Retina (tissue), 1 donor: Measurements from ENCODE around the gene SRSF11.

Experiments
- DNase-seq: peaks from one replicate; pipeline ENCODE4 v3.0.0-alpha.2; 2016

SRSF11 gene

DNA sequence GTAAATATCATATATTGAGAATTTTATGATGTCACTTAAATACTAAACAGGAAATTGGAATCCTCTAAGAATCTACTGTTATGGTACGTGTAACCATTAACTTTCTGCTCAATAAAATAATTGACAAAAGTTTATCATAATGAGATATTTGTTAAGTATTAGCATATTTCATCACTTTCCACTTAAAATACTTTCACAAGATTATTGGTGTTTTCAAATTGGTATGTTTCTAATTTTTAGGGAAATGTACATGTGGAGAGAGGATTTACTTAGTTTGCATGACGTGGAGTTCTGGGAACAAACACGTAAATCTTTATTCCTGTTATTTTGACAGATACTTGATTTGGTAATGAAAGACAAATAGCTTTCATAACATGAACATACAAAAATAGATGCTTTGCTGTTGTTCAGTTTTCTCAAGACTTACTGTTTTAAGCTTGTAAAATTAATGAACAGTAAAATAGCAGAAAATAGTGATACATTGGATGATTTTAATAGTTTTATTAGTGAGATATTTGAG lies 1.6 kb downstream of the SRSF11 start:
- no peak for DNase-seq

DNA sequence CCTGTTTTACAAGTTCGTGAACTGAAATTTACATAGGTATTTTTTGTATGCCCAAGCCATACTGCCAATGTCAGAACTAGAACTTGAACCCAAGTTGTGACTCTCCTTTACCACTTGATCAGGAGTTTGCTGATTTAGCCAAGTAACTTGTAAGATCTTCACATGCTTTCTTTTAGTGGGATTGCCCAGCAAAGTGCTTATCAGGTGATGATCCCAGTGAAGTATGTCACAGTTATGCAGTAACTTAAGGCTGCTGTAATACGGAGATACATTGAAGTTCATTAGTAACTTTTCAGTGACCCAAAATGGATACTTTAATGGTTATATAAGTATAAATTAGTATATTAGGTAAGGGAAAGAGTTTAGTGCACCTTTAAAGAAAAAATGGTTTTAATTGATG lies 3.8 kb downstream of the SRSF11 start:
- DNase-seq: no peak

DNA sequence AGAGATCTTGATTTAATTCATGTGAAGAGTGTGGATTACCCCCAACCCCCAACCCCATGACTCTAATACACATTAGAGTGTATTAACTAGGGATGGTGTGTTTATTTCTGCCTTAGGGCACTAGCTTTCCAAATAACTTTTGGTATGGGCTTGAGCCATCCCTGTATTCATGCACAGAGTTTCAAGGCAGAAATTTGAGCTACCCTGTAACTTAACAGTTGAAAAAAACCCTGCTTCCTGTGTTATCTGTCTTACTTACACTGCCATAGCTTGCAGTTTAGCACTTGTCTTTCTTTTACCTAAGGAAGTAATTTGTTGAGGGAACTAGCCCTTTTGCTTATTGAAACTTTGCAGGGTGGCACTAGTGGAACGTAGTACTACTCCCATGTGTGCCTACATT lies 6.3 kb downstream of the SRSF11 start:
- DNase-seq: no peak

DNA sequence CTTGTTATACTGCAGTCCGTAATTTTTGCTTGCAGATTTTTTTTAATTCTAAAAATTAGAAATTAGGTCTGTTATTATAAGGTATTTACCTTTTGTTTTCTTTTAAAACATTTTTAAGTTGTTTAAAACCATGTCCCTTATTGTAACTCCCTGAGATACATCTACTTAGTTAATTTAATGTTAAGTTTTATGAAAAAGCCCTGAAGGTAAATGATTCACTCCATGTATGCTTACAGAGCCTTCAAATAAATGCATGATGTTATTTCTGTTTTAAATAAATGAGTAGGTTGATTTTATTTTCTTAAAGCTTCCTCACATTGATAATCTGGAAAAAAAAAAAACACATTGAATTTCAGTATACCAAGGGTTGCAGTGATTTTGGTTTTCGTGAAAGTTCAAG lies 7.5 kb downstream of the SRSF11 start:
- DNase-seq: no peak

DNA sequence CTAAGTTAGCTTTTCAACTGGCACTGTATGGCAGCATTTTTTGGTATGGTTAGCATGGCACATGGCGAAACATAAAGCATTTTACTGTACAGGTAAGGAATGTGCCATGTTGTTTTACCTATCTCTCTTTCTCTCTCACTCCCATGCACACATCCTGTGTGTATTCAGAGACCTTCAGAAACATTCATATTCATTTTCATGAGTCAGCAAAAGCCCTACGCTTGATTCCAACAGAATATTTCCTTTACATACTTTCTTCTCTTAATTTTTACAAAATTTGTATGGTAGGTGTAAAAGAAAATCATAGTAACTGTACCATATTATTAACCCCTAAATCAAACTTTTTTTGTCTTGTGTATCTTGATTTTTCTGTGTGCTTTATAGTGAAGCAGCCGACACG lies 10.3 kb downstream of the SRSF11 start:
- no peak for DNase-seq

DNA sequence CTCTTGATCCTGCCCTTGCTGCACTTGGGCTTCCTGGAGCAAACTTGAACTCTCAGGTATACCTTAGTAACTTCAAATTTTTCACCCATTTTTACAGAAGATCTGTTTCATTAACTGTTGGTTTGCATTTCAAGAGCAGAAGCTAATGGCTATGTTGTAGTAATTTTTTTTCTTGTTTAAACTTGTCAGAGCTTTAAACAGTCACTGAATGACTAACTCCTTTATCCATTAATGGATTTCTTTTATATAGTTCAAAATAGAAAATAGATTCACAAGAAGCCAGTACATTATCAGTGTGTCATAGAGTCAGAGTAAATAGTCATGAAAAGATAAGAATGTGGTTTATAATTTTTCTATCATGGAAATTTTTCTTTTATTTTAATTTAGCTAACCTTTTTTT lies 13.6 kb downstream of the SRSF11 start:
- no peak for DNase-seq

DNA sequence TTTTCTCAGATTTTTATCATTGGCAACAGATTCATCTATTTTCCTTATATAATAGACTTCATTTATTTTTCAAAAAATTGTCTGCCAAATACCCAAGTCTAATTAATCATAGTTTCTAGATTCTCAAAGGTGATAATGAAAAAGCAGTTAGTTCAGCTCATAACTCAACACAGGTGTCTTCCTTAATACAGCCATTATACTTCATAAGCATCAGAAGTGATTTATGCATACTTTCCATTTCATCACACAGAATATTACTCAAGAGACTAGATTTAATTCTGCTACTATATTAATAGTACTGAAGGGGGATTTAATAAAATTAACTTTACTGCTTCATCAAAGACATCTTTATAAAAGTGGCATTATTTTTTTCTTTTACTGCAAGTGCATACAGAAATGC lies 18.8 kb downstream of the SRSF11 start:
- no peak for DNase-seq

DNA sequence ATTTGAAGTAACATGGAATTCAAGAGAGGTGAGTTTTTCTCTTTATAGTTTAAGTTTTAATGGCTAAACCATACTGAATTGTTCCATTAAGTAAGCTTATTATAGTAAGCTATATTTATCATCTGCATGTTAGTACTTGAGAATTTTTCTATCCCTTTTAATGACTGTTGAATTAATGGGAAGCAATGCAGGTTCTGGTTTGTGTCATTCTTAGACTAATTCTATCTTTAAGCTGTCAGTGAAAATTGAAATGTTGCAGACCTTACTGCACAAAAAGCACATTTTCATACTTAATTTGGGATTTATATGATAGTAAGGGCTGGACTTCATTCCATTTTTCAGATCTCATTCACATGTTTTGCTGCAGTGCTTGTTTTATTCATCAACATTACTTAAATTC lies 25.9 kb downstream of the SRSF11 start:
- DNase-seq: no peak

DNA sequence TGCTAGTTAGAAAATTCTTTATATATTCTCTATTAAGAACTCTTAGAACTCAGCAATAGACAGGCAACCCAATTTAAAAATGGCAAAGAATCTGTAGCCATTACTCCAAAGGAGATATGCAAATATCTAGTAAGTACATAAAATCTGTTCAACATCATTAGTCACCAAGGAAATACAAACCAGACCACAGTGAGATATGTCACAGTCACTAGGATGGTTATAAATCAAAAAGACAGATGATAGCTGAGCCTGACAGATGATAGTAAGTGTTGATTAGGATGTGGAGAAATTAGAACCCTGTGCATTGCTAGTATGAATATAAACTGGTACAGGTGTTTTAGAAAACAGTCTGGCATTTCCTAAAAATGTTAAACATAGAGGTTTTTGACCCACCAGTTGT lies 26.6 kb downstream of the SRSF11 start:
- DNase-seq: no peak

DNA sequence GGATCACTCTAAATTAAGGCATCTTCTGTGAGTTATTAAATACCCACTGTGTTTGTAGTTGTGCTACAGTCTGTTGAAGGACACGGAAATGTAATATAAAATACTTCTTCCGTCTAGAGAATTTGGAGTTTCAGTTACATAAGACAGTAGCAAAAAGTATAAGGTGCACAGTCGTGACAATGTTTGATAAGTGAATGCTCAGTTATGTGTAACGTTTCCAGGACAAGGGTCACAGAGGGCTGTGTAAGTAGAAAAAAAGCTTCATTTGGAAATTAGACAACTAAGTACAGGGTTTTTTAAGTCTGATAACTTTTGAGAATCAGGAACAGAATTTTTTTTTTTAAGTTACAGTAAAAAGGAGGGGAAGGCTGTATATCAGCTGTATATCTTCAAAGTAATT lies 27.5 kb downstream of the SRSF11 start:
- no peak for DNase-seq

DNA sequence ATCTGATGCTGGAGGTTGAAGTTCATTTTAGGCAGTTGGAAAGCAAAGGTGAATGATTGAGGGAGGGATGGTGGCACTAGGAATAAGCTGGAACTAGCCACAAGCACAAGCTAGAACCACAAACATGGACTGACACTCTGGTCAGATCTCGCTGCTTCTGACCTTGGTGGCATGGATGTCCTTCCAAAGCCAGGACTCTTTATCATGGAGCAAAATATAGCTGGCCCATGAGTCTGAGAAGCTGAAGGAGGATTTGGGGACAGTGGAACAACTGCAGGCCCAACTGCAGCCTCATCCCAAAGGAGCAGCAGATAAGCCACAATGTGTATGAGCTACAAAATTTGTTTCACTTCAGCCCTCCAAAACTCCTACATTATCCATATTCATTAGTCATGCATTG lies 35.5 kb downstream of the SRSF11 start:
- no peak for DNase-seq

DNA sequence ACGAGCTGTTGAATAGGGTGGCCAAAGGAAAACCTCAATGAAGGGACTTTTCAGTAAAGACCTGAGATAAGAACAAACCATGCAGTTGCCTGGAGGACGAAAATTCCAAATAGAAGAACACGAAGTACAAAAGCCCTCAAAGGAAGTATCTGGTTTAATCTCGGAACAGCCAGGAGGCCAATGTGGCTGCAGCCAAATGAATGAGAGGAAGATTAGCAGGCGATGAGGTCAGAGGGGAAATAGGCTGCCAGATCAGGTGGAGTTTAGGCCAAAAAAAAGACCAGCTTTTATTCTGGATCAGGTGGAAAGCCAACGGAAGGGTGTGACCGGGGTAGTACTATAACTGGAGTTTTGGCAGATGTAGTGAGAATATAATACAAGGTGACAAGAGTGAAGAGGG lies 43.7 kb downstream of the SRSF11 start:
- DNase-seq: no peak

DNA sequence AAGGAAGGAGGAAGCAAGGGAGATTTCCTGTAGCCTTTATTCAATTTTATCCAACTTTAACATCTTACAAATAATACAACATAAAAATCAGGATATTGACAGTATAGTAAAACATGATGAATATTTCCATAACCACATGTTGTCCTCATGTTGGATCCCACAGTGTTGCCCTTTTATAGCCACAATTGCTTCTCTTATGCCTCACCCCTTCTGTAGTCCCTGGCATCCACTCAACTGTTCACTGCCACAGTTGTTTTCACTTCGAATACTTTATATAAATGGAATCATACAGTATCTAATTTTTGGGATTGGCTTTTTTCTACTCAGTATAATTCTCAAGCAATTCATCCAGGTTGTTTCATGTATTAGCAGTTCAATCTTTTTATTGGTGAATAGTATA lies 44.8 kb downstream of the SRSF11 start:
- DNase-seq: no peak

DNA sequence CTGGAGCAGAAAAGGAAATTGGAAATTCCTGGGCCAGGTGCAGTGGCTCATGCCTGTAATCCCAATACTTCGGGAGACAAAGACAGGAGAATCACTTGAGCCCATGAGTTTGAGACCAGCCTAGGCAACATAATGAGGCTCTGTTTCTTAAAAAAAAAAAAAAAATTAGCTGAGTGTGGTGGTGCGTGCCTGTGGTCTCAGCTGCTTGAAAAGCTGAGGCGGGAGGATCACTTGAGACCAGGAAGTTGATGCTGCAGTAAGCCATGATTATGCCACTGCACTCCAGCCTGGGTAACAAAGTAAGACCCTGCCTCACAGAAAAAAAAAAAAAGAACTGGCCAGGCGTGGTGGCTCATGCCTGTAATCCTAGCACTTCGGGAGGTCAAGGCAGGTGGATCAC lies 56.7 kb downstream of the SRSF11 start:
- DNase-seq: no peak

DNA sequence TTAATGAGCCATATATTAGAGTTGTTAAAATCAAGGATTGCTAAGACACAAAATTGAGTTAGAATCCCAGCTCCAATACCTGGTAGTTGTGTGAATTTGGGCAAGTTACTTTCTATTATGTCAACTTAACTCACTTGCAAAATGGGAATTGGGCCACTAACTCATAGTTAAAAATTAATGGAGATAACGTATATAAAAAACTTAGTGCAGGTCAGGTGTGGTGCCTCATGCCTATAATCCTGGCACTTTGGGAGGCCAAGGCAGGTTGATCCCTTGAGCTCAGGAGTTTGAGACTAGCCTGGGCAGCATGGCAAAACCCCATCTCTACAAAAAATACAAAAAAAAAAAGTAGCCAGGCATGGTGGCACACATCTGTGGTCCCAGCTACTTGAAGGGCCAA lies 57.5 kb downstream of the SRSF11 start:
- DNase-seq: no peak

DNA sequence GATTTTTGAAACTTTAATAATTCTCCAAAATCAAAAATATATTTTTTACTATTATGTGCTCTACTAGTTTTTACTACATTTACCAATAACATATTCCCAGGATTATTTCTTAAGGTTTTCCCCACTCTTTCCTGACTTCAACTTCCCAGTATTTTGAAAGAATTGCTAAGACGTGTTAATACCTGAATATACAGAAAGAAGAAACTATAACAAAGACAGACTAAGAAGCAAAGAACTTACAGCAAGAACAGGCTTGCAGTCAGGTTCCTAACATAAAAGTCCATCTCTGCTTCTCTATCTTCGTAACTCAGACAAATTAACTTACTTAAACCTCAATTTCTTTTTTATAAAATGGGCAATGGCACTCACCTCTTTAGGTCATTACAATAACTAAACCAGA lies 63.2 kb downstream of the SRSF11 start:
- no peak for DNase-seq

DNA sequence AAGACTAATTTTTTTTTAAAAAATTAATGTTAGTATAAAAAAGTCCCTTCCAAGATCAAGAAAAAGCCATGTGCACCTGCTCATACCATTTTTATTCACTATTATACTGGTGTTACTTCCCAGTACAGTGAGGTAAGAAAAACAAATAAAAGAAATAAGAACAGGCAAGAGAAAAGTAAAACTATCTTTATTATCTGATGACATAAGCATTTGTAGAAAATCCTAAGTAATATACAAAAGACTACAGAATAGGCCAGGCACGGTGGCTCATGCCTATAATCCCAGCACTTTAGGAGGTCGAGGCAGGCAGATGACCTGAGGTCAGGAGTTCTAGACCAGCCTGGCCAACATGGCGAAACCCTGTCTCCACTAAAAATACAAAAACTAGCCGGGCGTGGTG lies 65.3 kb downstream of the SRSF11 start:
- DNase-seq: no peak

DNA sequence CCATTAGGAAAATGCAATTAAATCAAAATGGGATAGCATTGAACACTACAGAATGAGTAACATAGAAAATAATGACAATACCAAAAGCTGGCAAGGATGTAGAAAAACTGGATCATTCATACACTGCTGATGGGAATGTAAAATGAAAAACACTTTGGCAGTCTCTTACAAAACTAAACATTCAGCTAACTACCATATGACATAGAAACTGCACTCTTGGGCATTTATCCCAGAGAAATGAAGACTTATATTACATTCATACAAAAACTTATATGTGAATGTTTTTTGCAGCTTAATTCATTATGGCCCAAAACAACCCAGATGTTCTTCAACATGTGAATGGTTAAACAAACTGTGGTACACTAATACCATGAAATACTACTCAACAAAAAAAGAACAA lies 67.0 kb downstream of the SRSF11 start:
- no peak for DNase-seq

DNA sequence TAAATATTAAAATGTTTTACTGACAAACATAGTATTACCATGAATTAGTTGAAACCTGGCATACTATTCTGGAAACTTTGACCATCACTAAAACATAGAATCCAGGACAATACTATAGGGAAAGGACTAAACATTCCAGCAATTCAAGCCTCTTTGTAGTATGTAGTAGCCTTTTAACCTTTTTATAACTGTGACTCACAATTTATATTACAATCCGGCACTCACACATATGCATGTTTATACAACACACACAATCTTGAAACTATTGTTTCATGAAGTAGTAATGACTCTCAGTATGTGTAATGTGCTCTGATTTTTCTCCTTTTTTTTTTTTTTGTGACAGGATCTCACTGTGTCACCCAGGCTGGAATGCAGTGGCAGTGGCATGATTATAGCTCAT lies 69.0 kb downstream of the SRSF11 start:
- no peak for DNase-seq

DNA sequence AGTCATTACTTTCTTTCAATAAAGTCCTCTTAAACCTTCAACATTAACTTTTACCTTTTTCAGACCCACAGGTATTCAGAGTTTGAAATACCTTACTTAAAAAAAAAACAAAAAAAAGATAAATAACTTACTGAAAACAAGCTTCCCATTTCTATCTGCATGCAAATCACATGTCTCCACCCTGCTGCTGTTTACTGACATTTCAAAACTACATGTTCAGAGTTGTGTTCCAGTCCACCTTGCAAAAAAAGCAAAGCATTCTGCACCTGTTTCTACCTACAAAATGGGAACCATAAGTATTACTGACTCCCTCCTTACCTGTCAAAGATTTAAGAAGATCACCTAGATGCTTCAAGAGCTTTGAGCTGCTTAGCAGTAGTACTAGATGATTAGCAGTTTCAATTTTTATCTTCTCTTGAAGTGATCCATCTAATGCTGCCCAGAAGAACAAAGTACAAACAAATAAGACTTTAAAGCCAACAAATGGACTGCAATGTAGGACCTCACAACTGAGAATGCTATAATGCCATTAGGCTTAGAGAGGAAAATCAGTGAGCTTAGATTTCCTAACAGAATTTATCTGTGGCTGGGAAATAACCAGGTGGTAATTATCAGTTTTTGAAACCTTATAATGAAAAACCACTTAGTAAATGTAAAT lies 72.1 kb downstream of the SRSF11 start:
- no peak for DNase-seq

DNA sequence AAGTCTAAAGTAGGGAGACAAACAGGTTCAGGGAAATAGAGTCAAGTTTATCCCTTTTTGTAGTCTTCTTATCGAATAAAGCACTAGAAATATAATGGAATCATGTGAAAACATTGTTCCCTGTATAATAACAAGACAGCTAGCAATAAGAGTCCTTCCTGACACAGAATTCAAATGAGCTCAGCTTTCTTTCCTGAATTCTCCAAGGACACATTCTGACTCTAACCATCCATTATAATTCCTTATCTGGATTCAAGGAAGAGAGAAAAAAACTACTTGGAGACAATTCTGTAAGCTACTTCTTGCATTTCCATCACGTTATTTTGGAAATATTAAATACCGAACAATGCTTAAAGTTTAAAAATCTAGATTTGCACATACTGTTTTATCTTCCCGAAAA lies 74.6 kb downstream of the SRSF11 start:
- DNase-seq: no peak

DNA sequence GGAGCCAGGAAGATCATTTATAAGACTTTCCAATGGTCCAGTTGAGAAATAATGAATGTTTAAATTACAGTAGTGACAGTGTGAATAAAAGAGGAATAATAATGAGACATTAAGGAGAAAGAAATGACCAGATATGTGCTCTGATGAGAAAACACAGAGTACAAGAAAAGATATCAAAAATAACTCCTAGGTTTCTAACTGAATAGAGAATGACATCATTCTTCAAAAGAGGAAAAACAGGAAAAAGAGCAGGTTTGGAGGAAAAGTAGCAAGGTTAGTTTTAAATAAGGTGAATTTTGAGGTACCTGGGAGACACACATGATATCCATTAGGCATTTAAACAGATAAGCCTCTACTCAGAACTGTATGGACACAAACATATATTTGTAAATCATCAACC lies 78.3 kb downstream of the SRSF11 start:
- no peak for DNase-seq
